SK-N-SH (cell line): Measurements from ENCODE around the gene DCK.

ENCODE experiments used
- FOXM1 ChIP-seq: IDR thresholded peaks from 2 replicates; pipeline ENCODE4 v1.4.0; 2012; ENCODE audit warnings: low read depth, mild to moderate bottlenecking
- GABPA ChIP-seq: IDR thresholded peaks from 2 replicates; pipeline ENCODE4 v1.4.0; 2012; ENCODE audit warnings: low read depth, mild to moderate bottlenecking
- GATA2 ChIP-seq: sonication (generic); formaldehyde crosslinking; IDR thresholded peaks from 2 replicates; pipeline ENCODE4 v1.5.0; 2020; ENCODE audit warnings: mild to moderate bottlenecking, missing genetic modification reagents
- JUND ChIP-seq: IDR thresholded peaks from 2 replicates; pipeline ENCODE4 v1.4.0; 2012
- NRF1 ChIP-seq: IDR thresholded peaks from 2 replicates; pipeline ENCODE4 v1.6.1; 2012; ENCODE audit warnings: low read depth, mild to moderate bottlenecking, low read length
- POLR2AphosphoS5 ChIP-seq: IDR thresholded peaks from 2 replicates; pipeline ENCODE4 v1.6.1; 2012; ENCODE audit warnings: low read depth, low read length
- RAD21 ChIP-seq: IDR thresholded peaks from 2 replicates; pipeline ENCODE4 v1.6.1; 2012; ENCODE audit warnings: mild to moderate bottlenecking, low read length
- TF ChIP-seq, protein P1 (sequence below): fragments of 200-600 bp; sonication (generic); IDR thresholded peaks from 2 replicates; pipeline ENCODE4 v1.6.1; 2017; ENCODE audit warnings: antibody characterized with exemption, mild to moderate bottlenecking, moderate library complexity
- TF ChIP-seq, protein P2 (sequence below): IDR thresholded peaks from 2 replicates; pipeline ENCODE4 v1.4.0; 2012; ENCODE audit warnings: low read depth
- TF ChIP-seq, protein P3 (sequence below): IDR thresholded peaks from 2 replicates; pipeline ENCODE4 v1.4.0; 2012; ENCODE audit warnings: low read depth, borderline replicate concordance

DNA sequence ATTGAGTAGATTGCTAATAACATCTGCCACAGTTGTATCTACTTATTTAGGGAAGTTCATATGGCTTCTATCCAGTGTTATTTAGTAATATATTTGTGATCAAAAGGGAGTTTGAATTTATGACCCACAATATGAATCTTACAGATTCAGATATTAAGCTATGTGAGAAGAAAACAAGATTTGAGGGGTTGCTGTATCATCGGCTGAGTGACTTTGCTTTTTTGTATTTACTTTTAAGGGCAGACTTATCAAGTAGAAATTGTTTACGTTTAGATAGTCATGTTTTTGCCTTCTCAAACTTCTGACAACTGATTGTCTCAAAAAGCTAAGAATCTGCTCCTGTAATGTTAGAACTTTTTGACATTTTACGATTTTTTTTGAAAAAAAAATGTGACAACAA, 17.2 kb upstream of the DCK start:
- TF ChIP-seq, protein P1, sequence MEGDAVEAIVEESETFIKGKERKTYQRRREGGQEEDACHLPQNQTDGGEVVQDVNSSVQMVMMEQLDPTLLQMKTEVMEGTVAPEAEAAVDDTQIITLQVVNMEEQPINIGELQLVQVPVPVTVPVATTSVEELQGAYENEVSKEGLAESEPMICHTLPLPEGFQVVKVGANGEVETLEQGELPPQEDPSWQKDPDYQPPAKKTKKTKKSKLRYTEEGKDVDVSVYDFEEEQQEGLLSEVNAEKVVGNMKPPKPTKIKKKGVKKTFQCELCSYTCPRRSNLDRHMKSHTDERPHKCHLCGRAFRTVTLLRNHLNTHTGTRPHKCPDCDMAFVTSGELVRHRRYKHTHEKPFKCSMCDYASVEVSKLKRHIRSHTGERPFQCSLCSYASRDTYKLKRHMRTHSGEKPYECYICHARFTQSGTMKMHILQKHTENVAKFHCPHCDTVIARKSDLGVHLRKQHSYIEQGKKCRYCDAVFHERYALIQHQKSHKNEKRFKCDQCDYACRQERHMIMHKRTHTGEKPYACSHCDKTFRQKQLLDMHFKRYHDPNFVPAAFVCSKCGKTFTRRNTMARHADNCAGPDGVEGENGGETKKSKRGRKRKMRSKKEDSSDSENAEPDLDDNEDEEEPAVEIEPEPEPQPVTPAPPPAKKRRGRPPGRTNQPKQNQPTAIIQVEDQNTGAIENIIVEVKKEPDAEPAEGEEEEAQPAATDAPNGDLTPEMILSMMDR = no peak
- TF ChIP-seq JUND (no peak), POLR2AphosphoS5 (no peak), NRF1 (no peak), RAD21 (no peak), FOXM1 (no peak), GATA2 (CRISPR knock-in tag) (no peak), GABPA (no peak)
- TF ChIP-seq, protein P2, sequence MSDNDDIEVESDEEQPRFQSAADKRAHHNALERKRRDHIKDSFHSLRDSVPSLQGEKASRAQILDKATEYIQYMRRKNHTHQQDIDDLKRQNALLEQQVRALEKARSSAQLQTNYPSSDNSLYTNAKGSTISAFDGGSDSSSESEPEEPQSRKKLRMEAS = no peak
- TF ChIP-seq, protein P3, sequence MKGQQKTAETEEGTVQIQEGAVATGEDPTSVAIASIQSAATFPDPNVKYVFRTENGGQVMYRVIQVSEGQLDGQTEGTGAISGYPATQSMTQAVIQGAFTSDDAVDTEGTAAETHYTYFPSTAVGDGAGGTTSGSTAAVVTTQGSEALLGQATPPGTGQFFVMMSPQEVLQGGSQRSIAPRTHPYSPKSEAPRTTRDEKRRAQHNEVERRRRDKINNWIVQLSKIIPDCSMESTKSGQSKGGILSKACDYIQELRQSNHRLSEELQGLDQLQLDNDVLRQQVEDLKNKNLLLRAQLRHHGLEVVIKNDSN = no peak
